Esophagus muscularis mucosa (tissue), 4 donors: ENCODE data around the gene SAMD4B. TPM values are rescaled to one million over a fixed set of nuclear protein-coding genes. Genes with fewer than 3 reads are reported as not detected.

Experiments
- DNase-seq: peaks from one replicate; pipeline ENCODE4 v3.0.0-alpha.2; 2017; ENCODE audit errors: extremely low spot score
- H3K27ac ChIP-seq, 4 donors: fragments of 200-600 bp; sonication (generic); replicated peaks in 1 of 4; 1 replicate in 3 of 4; 2 replicates in 1 of 4; pipeline ENCODE4 v1.5.1; 2016 to 2019; ENCODE audit warnings: mild to moderate bottlenecking in 1 of 4
- H3K27me3 ChIP-seq, 4 donors: fragments of 200-600 bp; sonication (generic); one replicate each; pipeline versions ENCODE4 v1.5.1 to v1.6.0; 2016 to 2019
- H3K36me3 ChIP-seq, 4 donors: fragments of 200-600 bp; sonication (generic); one replicate each; pipeline ENCODE4 v1.5.1; 2016 to 2019
- H3K4me1 ChIP-seq, 4 donors: fragments of 200-600 bp; sonication (generic); one replicate each; pipeline ENCODE4 v1.5.1; 2016 to 2019
- H3K4me3 ChIP-seq, 4 donors: fragments of 200-600 bp; sonication (generic); 1 replicate in 2 of 4; 2 replicates in 2 of 4; pipeline ENCODE4 v1.5.1; 2016 to 2019; ENCODE audit warnings: mild to moderate bottlenecking in 4 of 4, moderate library complexity in 1 of 4
- H3K9me3 ChIP-seq, 4 donors: fragments of 200-600 bp; sonication (generic); 1 replicate in 3 of 4; 2 replicates in 1 of 4; pipeline ENCODE4 v1.5.1; 2016 to 2019
- CTCF ChIP-seq, 3 experiments: fragments of 200-600 bp in 2 of 3; fragments of 450-650 bp in 1 of 3; sonication (generic) in 2 of 3; IDR thresholded peaks; one replicate each; pipeline ENCODE4 v1.5.1; 2017 to 2019; ENCODE audit warnings: antibody characterized with exemption in 3 of 3, mild to moderate bottlenecking in 2 of 3, moderate library complexity in 1 of 3
- EP300 ChIP-seq: sonication (generic); formaldehyde crosslinking; IDR thresholded peaks from one replicate; pipeline ENCODE4 v1.6.1; 2017; ENCODE audit warnings: antibody characterized with exemption
- POLR2A ChIP-seq: fragments of 450-650 bp; IDR thresholded peaks from one replicate; pipeline ENCODE4 v1.6.1; 2017; ENCODE audit warnings: antibody characterized with exemption, moderate library complexity, mild to moderate bottlenecking, low read depth
- POLR2AphosphoS5 ChIP-seq, 2 donors: sonication (generic); formaldehyde crosslinking; IDR thresholded peaks; one replicate each; pipeline ENCODE4 v1.6.1; 2017; ENCODE audit warnings: antibody characterized with exemption in 2 of 2
- WGBS: methylation state at CpG from one replicate; pipeline ENCODE4 v1.1.5; 2018; 5-methylcytosine and 5-hydroxymethylcytosine counted together
- intact Hi-C: fragments of 100-400 bp; cut with DNase I; formaldehyde crosslinking; loops from one replicate; pipeline ENCODE4 v1.15.1; 2023
- total RNA-seq, 4 donors: library from RNA; depleted of rRNA; stranded (reverse); fragments of >200 nt; gene quantifications; one replicate each; pipeline versions ENCODE4 v1.1.0 to v1.2.1, GENCODE V29; 2016

SAMD4B gene
- total RNA-seq, 4 donors from 2014 or later, result 59.8 to 138 (median 104) TPM

GRCh38 chr19:39303373-39304184, 38.6 kb upstream of the SAMD4B start:
- 53% methylated on average over 10 of the region's 10 CpGs for WGBS
- peaks cover 0 to 78% (median 23%) of the 10 kb centered on the region in 4 donors for H3K27me3 ChIP-seq
- intact Hi-C loops, result no loop called here

GRCh38 chr19:39304185-39304513, 38.1 kb upstream of the SAMD4B start:
- peaks cover 8 to 20% (median 13%) of the 10 kb centered on the region in 4 donors for H3K4me1 ChIP-seq
- H3K36me3 ChIP-seq, result no peaks in the 10 kb centered on the region
- no peak for DNase-seq
- H3K9me3 ChIP-seq, result no peaks in the 10 kb centered on the region
- TF ChIP-seq CTCF (IDR thresholded peaks at IDR 0.05) (no peak), POLR2AphosphoS5 (IDR thresholded peaks at IDR 0.05) (no peak), POLR2A (no peak), EP300 (no peak)
- peaks cover 0 to 81% (median 24%) of the 10 kb centered on the region in 4 donors for H3K27me3 ChIP-seq
- no peak overlapping the region for H3K27ac ChIP-seq
- H3K4me3 ChIP-seq, result no peak overlapping the region
- intact Hi-C loops, result no loop called here

More at GRCh38 chr19:39303373-39304184, 38.6 kb upstream of the SAMD4B start:
- Histone ChIP-seq H3K9me3 (no peaks in the 10 kb centered on the region), H3K36me3 (no peaks in the 10 kb centered on the region), H3K4me3 (no peak overlapping the region), H3K27ac (no peak overlapping the region), H3K4me1 (peaks cover 8 to 18% (median 13%) of the 10 kb centered on the region in 4 donors)
- DNase-seq, result no peak
- TF ChIP-seq POLR2A (no peak), EP300 (no peak), CTCF (IDR thresholded peaks at IDR 0.05) (no peak), POLR2AphosphoS5 (IDR thresholded peaks at IDR 0.05) (no peak)

GRCh38 chr19:39304701-39305571, 37.3 kb upstream of the SAMD4B start:
- Histone ChIP-seq H3K36me3 (no peaks in the 10 kb centered on the region), H3K4me3 (no peak overlapping the region), H3K9me3 (no peaks in the 10 kb centered on the region), H3K27ac (no peak overlapping the region), H3K4me1 (peaks cover 8 to 20% (median 13%) of the 10 kb centered on the region in 4 donors), H3K27me3 (peaks cover 0 to 84% (median 24%) of the 10 kb centered on the region in 4 donors)
- WGBS, result 47% methylated on average over 6 of the region's 6 CpGs
- DNase-seq, result no peak
- intact Hi-C loops, result no loop called here
- no peak for TF ChIP-seq POLR2A
- no peak for TF ChIP-seq CTCF (IDR thresholded peaks at IDR 0.05)
- no peak for TF ChIP-seq POLR2AphosphoS5 (IDR thresholded peaks at IDR 0.05)
- no peak for TF ChIP-seq EP300

GRCh38 chr19:39306075-39306474, 36.1 kb upstream of the SAMD4B start:
- Histone ChIP-seq H3K4me3 (no peak overlapping the region), H3K9me3 (no peaks in the 10 kb centered on the region), H3K4me1 (peaks cover 8 to 20% (median 13%) of the 10 kb centered on the region in 4 donors), H3K36me3 (no peaks in the 10 kb centered on the region), H3K27ac (no peak overlapping the region), H3K27me3 (peaks cover 0 to 82% (median 24%) of the 10 kb centered on the region in 4 donors)
- DNase-seq, result no peak
- intact Hi-C loops, result no loop called here
- no peak for TF ChIP-seq POLR2A
- no peak for TF ChIP-seq EP300
- TF ChIP-seq POLR2AphosphoS5 (IDR thresholded peaks at IDR 0.05), result no peak
- no peak for TF ChIP-seq CTCF (IDR thresholded peaks at IDR 0.05)
